Activated CD4-positive, alpha-beta T cell treated with anti-CD3 and anti-CD28 coated beads, Interleukin-2, amount 50 U/mL, for 24 hours (primary cell): ENCODE data around the gene ANKRD36.
A peak's percentile ranks its signal among the peaks of the same experiment; 100 is the strongest.
"Not testable (repeated sequence)": the region's sequence is repeated elsewhere in the genome, so short reads cannot be mapped to it uniquely, and the experiment has no call there.

Source experiments
- DNase-seq, 2 donors: peaks; one replicate each; pipeline ENCODE4 v3.0.0-alpha.2; 2020; ENCODE audit warnings: low read depth in 1 of 2, low spot score in 1 of 2

Gene ANKRD36

DNA sequence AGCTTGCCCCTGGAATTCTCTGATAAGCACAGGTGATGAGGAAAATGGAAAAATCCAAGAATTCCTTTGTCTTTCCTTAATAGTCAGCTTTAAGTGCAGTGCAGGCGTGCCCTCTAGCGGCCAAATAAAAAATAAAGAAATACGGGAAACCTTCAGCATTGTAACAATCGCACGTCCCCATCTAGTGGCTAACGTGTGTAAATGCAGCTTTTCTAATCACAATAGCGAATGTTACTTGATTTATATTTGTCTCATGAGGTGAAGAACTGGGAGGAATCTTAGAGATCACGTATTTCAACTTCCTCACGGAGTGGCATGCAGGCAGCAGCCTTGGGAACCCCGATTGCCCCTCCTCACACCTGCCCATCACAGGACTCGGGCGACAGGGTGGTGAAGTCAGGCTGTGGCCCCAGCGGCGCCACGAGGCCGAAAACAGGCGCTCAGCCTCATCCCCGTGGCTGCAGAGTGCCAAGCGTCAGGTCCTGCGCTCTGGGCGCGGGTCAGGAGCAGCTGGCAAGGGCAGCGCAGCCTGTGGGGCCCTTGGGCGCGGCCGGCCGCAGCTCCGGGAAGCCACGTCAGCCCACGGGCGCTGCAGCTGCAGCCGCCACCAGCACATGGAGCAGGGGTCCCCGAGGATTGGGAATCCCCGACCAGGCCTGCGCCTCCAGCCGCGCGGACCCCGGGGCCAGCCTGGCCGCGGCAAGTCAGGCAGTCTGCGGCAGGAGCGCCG lies 468 bp upstream of the ANKRD36 start:
- peak; percentile 40 to 44 for DNase-seq

DNA sequence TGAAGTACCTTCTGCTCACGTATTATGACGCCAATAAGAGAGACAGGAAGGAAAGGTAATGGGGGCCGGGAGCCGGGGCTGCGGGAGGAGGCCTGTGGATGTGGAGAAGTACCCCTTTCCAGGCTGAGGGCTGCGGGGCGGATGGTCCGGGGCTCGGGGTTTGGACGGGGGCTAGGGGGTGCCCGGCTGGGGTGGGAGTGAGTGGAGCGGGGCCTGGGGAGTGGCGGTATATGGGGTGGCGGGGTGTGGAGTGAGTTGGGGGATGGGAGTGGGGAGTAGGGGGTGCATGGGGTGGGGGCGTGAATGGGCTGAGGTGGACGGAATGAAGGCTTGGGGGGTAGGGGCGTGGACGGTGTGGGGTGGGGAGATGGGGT lies 916 bp downstream of the ANKRD36 start:
- DNase-seq = not testable (repeated sequence)

DNA sequence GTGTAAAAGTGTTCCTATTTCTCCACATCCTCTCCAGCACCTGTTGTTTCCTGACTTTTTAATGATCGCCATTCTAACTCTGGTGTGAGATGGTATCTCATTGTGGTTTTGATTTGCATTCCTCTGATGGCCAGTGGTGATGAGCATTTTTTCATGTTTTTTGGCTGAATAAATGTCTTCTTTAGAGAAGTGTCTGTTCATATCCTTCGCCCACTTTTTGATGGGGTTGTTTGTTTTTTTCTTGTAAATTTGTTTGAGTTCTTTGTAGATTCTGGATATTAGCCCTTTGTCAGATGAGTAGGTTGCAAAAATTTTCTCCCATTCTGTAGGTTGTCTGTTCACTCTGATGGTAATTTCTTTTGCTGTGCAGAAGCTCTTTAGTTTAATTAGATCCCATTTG lies 16.1 kb downstream of the ANKRD36 start:
- DNase-seq = not testable (repeated sequence)

DNA sequence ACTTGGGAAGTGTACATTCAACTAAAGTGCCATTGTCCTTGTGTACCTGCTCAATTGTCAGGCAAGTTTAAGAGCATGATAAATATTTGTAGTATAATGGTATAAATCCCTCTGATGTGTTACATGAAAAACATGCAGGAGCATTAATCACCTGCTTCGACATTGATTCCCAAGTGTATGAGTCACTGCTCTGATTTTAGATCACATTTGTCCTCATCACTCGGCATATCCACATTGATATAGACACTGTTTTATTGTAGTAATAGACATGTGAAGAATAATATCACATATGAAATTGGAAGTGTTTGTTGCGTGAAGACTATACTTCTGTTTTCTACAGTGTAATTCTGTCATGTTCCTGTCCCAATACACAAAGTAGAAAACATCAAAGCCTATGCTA lies 31.1 kb downstream of the ANKRD36 start:
- DNase-seq = not testable (repeated sequence)

DNA sequence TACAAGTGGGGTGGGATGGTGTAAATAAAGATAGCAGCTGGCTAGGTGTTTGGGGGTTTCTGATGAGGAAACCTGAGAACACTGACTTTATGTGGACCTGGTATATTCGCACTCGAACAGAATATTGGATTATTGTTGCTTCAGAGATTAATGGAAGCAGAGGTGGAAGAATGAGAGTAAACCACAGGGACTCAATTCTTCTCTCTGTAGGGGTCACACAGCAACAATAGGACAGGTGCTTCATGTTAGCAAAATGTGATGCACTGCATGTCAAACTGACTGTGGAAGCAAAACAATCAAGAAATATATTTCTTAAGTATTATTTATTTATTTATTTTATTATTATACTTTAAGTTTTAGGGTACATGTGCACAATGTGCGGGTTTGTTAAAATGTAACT lies 53.6 kb downstream of the ANKRD36 start:
- not testable (repeated sequence) for DNase-seq

DNA sequence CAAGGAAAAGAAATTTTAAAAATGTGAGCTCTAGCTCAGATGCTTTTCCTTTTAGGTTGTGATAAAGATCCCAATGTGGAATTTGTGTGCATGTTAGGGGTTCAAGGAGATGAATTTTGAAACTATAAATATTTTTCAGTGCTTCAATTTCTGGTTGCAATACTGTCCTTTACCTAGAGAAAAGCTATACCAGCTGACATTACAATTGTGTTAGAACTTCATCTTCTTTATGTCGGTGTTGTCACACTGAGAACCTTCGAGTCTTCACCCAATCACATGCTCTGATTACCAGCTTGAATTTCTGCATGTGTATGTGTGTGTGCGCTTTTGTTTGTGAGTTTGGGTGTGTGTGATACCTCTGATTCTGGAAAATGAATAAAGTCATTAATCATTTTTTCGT lies 55.0 kb downstream of the ANKRD36 start:
- DNase-seq = not testable (repeated sequence)

DNA sequence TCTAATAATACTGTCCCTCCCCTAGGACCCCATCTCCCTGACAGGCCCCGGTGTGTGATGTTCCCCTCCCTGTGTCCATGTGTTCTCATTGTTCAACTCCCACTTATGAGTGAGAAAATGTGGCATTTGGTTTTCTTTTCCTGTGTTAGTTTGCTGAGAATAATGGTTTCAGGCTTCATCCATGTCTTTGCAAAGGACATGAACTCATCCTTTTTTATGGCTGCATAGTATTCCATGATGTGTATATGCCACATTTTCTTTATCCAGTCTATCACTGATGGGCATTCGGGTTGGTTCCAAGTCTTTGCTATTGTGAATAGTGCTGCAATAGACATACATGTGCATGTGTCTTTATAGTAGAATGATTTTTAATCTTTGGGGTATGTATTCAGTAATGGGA lies 55.6 kb downstream of the ANKRD36 start:
- DNase-seq = not testable (repeated sequence)

DNA sequence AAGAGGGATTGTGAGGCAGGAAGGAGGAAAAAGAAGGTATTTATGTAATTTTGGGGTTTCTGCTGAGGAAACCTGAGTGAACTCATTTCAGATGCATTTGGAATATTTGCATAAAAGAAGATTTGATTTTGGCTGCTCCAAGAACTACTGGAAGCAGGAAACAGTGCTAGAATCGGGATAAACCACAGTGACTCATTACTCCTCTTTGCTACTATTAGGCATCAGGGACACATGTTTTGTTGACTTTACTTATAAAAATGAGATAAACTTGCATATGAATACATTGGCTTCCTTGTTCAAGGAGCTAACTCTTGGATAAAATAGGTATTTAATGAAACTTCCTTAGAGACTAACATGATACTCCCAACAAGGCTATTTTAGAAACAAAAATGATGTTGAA lies 67.4 kb downstream of the ANKRD36 start:
- DNase-seq = not testable (repeated sequence)

DNA sequence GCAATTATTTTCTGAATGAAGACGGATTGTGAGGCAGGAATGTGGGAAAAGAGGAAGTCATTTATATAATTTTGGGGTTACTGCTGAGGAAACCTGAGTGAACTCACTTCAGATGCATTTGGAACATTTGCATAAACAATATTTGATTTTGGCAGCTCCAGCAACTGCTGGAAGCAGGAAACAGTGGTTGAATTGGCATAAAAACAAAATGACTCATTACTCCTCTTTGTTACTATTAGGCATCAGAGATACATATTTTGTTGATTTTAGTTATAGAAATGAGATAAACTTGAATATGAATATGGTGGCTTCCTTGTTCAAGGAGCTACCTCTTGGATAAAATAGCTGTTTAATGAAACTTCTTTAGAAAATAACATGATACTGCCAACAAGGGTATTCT lies 82.4 kb downstream of the ANKRD36 start:
- DNase-seq = not testable (repeated sequence)

DNA sequence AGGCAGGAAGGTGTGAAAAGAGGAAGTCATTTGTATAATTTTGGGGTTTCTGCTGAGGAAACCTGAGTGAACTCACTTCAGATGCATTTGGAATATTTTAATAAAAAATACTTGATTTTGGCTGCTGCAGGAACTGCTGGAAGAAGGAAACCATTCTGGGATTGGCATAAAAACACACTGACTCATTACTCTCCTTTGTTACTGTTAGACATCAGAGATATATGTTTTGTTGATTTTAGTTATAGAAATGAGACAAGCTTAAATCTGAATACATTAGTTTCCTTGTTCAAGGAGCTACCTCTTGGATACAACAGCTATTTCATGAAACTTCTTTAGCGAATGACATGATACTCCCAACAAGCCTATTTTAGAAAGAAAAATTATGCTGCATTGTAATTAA lies 84.3 kb downstream of the ANKRD36 start:
- DNase-seq = not testable (repeated sequence)

DNA sequence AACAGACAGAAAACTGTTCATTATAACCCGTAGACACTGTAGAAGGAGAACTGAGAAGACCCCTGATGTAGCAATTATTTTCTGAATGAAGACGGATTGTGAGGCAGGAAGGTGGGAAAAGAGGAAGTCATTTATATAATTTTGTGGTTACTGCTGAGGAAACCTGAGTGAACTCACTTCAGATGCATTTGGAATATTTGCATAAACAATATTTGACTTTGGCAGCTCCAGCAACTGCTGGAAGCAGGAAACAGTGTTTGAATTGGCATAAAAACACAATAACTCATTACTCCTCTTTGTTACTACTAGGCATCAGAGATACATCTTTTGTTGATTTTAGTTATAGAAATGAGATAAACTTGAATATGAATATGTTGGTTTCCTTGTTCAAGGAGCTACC lies 87.9 kb downstream of the ANKRD36 start:
- DNase-seq = not testable (repeated sequence)

DNA sequence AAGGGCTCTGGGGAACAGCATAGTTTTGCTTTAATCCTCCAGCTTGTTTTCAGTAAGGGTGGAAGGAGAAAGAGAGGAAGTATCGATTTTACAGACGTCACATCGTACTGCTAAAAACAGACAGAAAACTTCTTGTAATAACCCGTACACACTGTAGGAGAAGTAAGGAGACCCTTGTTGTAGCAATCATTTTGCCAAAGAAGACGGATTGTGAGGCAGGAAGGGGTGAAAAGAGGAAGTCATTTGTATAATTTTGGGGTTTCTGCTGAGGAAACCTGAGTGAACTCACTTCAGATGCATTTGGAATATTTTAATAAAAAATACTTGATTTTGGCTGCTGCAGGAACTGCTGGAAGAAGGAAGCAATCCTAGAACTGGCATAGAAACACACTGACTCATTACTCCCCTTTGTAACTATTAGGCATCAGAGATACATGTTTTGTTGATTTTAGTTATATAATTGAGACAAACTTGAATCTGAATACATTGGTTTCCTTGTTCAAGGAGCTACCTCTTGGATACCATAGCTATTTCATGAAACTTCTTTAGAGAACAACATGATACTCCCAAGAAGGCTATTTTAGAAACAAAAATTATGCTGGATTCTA lies 89.8 kb downstream of the ANKRD36 start:
- not testable (repeated sequence) for DNase-seq

DNA sequence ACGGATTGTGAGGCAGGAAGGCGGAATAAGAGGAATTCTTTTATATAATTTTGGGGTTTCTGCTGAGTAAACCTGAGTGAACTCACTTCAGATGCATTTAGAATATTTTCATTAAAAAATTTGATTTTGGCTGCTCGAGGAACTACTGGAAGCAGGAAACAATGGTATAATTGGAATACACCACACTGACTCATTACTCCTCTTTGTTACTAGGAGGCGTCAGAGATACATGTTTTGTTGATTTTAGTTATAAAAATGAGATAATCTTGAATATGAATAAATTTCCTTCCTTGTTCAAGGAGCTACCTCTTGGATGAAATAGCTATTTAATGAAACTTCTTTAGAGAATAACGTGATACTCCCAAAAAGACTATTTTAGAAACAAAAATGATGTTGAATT lies 97.4 kb downstream of the ANKRD36 start:
- DNase-seq = no peak

DNA sequence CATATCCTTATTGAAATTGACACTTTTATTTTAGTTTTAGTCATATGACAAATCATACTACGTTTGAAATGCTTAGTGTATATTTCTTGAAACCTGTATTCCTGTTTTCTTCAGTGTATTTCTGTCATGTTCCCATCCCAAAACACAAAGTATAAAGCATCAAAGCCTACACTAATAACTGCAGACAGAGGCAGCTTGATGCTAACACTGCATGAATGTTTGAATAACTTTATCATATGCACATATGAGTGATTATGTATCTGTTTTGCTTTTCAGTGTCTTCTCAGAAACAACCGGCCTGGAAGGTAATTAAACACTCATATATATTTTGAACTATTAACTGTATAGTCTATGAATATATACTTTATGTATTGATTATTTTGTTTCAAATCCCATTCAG lies 102.1 kb downstream of the ANKRD36 start:
- DNase-seq = not testable (repeated sequence)

DNA sequence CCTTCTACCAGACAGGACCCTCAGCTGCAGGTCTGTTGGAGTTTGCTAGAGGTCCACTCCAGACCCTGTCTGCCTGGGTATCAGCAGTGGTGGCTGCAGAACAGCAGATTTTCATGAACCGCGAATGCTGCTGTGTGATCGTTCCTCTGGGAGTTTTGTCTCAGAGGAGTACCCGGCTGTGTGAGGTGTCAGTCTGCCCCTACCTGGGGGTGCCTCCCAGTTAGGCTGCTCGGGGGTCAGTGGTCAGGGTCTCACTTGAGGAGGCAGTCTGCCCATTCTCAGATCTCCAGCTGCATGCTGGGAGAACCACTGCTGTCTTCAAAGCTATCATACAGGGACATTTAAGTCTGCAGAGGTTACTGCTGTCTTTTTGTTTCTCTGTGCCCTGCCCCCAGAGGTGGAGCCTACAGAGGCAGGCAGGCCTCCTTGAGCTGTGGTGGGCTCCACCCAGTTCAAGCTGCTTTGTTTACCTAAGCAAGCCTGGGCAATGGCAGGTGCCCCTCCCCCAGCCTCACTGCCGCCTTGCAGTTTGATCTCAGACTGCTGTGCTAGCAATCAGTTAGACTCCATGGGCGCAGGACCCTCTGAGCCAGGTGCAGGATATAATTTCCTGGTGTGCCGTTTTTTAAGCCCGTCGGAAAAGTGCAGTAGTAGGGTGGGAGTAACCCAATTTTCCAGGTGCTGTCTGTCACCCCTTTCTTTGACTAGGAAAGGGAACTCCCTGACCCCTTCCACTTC lies 118.1 kb downstream of the ANKRD36 start:
- not testable (repeated sequence) for DNase-seq

DNA sequence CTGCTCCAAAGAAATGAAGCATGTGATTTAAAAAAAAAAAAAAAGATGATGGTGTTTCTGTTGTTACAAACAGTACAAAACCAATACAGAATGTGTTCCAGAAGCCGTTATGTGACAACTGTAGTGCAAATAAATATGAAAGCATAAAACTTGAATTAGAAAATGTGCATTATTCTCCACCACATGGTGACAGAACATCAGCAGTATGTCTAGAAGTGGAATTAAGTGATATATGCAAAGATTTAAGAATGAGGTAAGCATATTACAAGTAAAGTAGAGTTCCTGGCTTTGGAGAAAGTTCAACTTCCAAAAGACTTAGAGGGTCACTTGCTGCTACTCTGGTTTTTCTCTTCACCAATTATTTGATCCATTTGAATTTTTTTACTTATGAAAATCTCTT lies 120.0 kb downstream of the ANKRD36 start:
- not testable (repeated sequence) for DNase-seq

DNA sequence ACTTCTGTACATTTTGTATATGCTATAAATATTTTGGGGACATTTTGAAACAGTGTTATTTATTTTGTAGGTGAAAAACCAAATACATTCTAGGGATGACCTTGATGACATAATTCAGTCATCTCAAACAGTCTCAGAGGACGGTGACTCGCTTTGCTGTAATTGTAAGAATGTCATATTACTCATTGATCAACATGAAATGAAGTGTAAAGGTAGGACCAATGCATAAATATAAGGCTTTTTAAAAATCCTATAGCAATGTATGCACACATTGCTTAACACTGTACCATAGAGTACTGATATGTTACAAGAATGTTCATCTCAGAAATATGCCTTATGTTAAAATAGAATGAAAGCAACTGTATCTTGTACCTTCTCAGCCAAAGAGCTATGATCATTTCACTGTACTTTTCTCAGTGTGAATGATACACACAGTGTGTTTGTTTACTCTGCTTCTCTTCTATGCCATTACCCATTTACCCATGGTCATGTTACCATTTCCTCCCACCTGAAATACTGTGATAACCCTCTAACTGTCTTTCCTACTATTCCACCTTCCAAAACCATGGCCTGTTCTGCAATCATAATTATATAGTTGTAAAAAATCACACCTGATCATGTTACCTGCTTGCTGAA lies 120.8 kb downstream of the ANKRD36 start:
- DNase-seq = not testable (repeated sequence)

DNA sequence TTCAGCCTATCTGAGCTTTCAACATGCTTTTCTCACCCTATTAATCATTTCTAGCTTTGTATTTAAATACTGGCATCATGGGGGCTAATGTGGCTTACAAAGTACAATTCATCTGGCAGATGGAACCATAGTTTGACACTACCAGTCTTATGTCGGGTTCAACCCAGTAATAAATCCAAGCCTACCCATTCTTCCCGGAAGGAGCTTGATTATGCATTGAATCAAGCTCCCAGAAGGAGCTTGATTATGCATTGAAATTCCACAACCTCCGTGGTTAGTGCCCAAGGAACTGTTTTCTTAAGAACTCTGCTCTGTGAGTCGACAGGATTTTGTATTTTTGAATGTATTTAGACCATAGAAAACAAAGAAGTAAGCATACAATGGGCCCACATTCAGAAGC lies 148.2 kb downstream of the ANKRD36 start:
- DNase-seq = not testable (repeated sequence)

DNA sequence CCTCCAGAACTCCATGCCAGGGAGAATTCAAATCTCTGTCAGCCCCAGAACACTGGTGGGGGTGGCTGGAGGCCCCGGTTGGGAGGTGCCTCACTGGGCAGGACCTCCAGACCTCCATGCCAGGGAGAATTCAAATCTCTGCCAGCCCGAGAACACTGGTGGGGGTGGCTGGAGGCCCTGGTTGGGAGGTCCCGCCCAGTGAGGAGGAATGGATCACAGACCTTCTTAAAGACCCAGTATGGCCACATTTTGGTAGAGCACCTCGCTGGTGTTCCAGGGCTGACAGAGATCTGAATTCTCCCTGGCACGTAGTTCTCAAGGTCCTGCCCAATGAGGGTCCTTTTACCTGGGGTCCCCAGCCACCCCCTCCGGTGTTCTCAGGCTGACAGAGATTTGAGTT lies 153.5 kb downstream of the ANKRD36 start:
- DNase-seq = not testable (repeated sequence)

DNA sequence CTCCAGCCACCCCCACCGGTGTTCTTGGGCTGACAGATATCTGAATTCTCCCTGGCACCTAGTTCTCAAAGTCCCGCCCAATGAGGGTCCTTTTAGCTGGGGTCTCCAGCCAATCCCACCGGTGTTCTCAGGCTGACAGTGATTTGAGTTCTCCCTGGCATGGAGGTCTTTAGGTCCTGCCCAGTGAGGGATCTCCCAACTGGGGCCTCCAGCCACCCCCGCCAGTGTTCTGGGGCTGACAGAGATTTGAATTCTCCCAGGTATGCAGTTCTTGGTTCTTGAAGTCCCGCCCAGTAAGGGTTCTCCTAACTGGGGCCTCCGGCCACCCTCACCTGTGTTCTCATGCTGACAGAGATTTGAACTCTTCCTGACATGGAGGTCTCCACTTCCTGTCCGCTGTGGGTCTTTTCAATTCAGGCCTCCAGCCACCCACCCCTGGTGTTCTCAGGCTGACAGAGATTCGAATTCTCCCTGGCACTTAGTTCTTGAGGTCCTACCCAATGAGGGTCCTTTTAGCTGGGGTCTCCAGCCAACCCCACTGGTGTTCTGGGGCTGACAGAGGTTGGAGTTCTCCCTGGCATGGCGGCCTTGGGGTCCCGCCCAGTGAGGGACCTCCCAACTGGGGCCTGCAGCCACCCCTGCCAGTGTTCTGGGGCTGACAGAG lies 154.6 kb downstream of the ANKRD36 start:
- DNase-seq = no peak

DNA sequence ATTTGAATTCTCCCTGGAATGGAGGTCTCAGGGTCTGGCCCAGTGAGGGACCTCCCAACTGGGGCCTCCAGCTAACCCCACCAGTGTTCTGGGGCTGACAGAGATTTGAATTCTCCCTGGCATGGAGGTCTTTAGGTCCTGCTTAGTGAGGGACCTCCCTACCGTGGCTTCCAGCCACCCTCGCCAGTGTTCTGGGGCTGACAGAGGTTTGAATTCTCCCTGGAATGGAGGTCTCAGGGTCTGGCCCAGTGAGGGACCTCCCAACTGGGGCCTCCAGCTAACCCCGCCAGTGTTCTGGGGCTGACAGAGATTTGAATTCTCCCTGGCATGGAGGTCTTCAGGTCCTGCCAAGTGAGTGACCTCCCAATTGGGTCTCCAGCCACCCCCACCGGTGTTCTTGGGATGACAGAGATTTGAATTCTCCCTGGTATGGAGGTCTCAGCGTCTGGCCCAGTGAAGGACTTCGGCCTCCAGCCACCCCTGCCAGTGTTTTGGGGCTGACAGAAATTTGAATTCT lies 155.2 kb downstream of the ANKRD36 start:
- not testable (repeated sequence) for DNase-seq
